HepG2 (cell line): ENCODE measurements around the gene CORO1C. TPM values are rescaled to one million over a fixed set of nuclear protein-coding genes. Genes with fewer than 3 reads are reported as not detected.

ENCODE experiments used
- ATF1 ChIP-seq: IDR thresholded peaks from 2 replicates; pipeline ENCODE4 v1.6.1; 2016; ENCODE audit warnings: mild to moderate bottlenecking, control low read depth
- DMAP1 ChIP-seq: IDR thresholded peaks from 2 replicates; pipeline ENCODE4 v1.6.1; 2016
- DNMT3B ChIP-seq: conservative IDR thresholded peaks from 2 replicates; pipeline ENCODE4 v1.6.1; 2016; ENCODE audit warnings: missing biosample characterization, control low read depth
- E2F2 ChIP-seq: sonication (generic); formaldehyde crosslinking; IDR thresholded peaks from 2 replicates; pipeline ENCODE4 v1.4.0; 2020; ENCODE audit warnings: missing genetic modification reagents, borderline replicate concordance
- ETS1 ChIP-seq: sonication (generic); formaldehyde crosslinking; IDR thresholded peaks from 2 replicates; pipeline ENCODE4 v1.4.0; 2020; ENCODE audit warnings: missing genetic modification reagents
- MAFK ChIP-seq, 2 experiments: IDR thresholded peaks in 1 of 2; conservative IDR thresholded peaks in 1 of 2; 2 replicates each; pipeline ENCODE4 v1.6.1; 2011; ENCODE audit warnings: improper control_type of control experiment in 2 of 2, low read length in 2 of 2
- NFKBIZ ChIP-seq: IDR thresholded peaks from 2 replicates; pipeline ENCODE4 v1.6.1; 2018; ENCODE audit warnings: missing genetic modification reagents, missing compliant biosample characterization
- PATZ1 ChIP-seq: sonication (generic); formaldehyde crosslinking; IDR thresholded peaks from 2 replicates; pipeline ENCODE4 v1.4.0; 2020; ENCODE audit warnings: missing genetic modification reagents
- POGZ ChIP-seq: sonication (generic); formaldehyde crosslinking; IDR thresholded peaks from 2 replicates; pipeline ENCODE4 v1.4.0; 2020; ENCODE audit warnings: mild to moderate bottlenecking, missing genetic modification reagents
- RARA ChIP-seq: IDR thresholded peaks from 2 replicates; pipeline ENCODE4 v1.6.1; 2016; ENCODE audit warnings: missing genetic modification reagents, missing compliant biosample characterization
- RFX1 ChIP-seq: fragments of 450-650 bp; IDR thresholded peaks from 2 replicates; pipeline ENCODE4 v1.6.1; 2017
- RNF2 ChIP-seq: fragments of 450-650 bp; conservative IDR thresholded peaks from 2 replicates; pipeline ENCODE4 v1.6.1; 2016; ENCODE audit warnings: low read depth
- SMYD3 ChIP-seq: sonication (generic); formaldehyde crosslinking; IDR thresholded peaks from 2 replicates; pipeline ENCODE4 v1.8.1; 2023; ENCODE audit warnings: mild to moderate bottlenecking, missing genetic modification reagents
- SOX6 ChIP-seq, 2 experiments: fragments of 450-650 bp in 1 of 2; sonication (generic) in 1 of 2; formaldehyde crosslinking in 1 of 2; IDR thresholded peaks; 2 replicates each; pipeline versions ENCODE4 v1.4.0 to v1.6.1; 2017 to 2020; ENCODE audit warnings: antibody characterized with exemption in 1 of 2, mild to moderate bottlenecking in 1 of 2, missing genetic modification reagents in 1 of 2
- TEAD3 ChIP-seq: optimal IDR thresholded peaks from 2 replicates; pipeline ENCODE3; 2016; ENCODE audit warnings: borderline replicate concordance
- WIZ ChIP-seq: sonication (generic); formaldehyde crosslinking; IDR thresholded peaks from 2 replicates; pipeline ENCODE4 v1.5.1; 2020; ENCODE audit warnings: mild to moderate bottlenecking, missing genetic modification reagents
- ZBTB49 ChIP-seq: sonication (generic); formaldehyde crosslinking; IDR thresholded peaks from 2 replicates; pipeline ENCODE4 v1.4.0; 2020; ENCODE audit warnings: missing genetic modification reagents, borderline replicate concordance
- ZC3H4 ChIP-seq: sonication (generic); formaldehyde crosslinking; IDR thresholded peaks from 2 replicates; pipeline ENCODE4 v1.4.0; 2020; ENCODE audit warnings: missing genetic modification reagents, borderline replicate concordance
- ZNF468 ChIP-seq: sonication (generic); formaldehyde crosslinking; IDR thresholded peaks from 2 replicates; pipeline ENCODE4 v1.8.0; 2022; ENCODE audit warnings: mild to moderate bottlenecking, moderate library complexity, missing genetic modification reagents
- ZNF503 ChIP-seq: sonication (generic); formaldehyde crosslinking; IDR thresholded peaks from 2 replicates; pipeline ENCODE4 v1.4.0; 2020; ENCODE audit warnings: missing genetic modification reagents
- ZNF674 ChIP-seq: sonication (generic); formaldehyde crosslinking; IDR thresholded peaks from 2 replicates; pipeline ENCODE4 v1.5.0; 2020; ENCODE audit warnings: low read depth, mild to moderate bottlenecking, missing genetic modification reagents
- ZNF737 ChIP-seq: sonication (generic); formaldehyde crosslinking; IDR thresholded peaks from 2 replicates; pipeline ENCODE4 v1.5.0; 2020; ENCODE audit warnings: missing genetic modification reagents, mild to moderate bottlenecking, borderline replicate concordance
- polyA plus RNA-seq, 8 experiments: library from polyadenylated mRNA; depleted of rRNA in 3 of 8; stranded (reverse) in 7 of 8; unstranded in 1 of 8; fragments of >200 nt; fragmentation: Illumina TruSeq in 4 of 8; extraction: Trizol in 4 of 8; gene quantifications; 2 replicates each; pipeline versions ENCODE4 v1.2.1 to v1.2.3, GENCODE V29; 2011 to 2016; ENCODE audit warnings: low read depth in 4 of 8, missing spikeins in 1 of 8, mixed read lengths in 1 of 8; ENCODE audit not compliant: insufficient read depth in 1 of 8
- total RNA-seq, 5 experiments: library from RNA; depleted of rRNA; stranded (reverse); fragments of >200 nt; fragmentation: Illumina TruSeq; extraction: Trizol; gene quantifications; 2 replicates each; pipeline ENCODE4 v1.2.3, GENCODE V29; 2016; ENCODE audit warnings: low read depth in 1 of 5

CORO1C gene
- total and polyA plus RNA-seq, 2 of the 13 experiments (the other 11 are each of a cell fraction or from before 2014, with no cell fraction given), result 73.7 to 131 TPM

GRCh38 chr12:108689314-108690190 is 41.8 kb downstream of the CORO1C start (continued):
- TF ChIP-seq ZNF503 (CRISPR knock-in tag) (no peak), SMYD3 (CRISPR knock-in tag) (no peak), DNMT3B (CRISPR knock-in tag) (peak; percentile 57; the same call in 1 of the 2 replicates), WIZ (no peak), DMAP1 (CRISPR knock-in tag) (peak; percentile 50; the same call in 1 of the 2 replicates), RARA (CRISPR knock-in tag) (no peak), ZBTB49 (CRISPR knock-in tag) (no peak), MAFK (conservative IDR thresholded peaks at IDR 0.05 in 1 of 2, IDR thresholded peaks at IDR 0.05 in 1 of 2; ENCODE audit: low read length in 2 of 2) (no peak), PATZ1 (CRISPR knock-in tag) (peak; percentile 99), ATF1 (CRISPR knock-in tag) (peak; percentile 46; the same call in 1 of the 2 replicates), ZNF468 (no peak), POGZ (CRISPR knock-in tag) (no peak), RFX1 (no peak), ZNF737 (CRISPR knock-in tag) (no peak), E2F2 (CRISPR knock-in tag) (no peak), ZC3H4 (no peak), TEAD3 (CRISPR knock-in tag) (peak; percentile 24), ETS1 (CRISPR knock-in tag) (no peak), NFKBIZ (CRISPR knock-in tag) (no peak), SOX6 (IDR thresholded peaks at IDR 0.05) (no peak), SOX6 (CRISPR knock-in tag; IDR thresholded peaks at IDR 0.05) (peak; percentile 32; the same call in 1 of the 2 replicates), RNF2 (no peak), ZNF674 (CRISPR knock-in tag) (no peak)
